HG02798 (cell line): ENCODE measurements around the gene FAM107A.

ENCODE experiments used
- ATAC-seq: cut with Tn5 transposase; IDR thresholded peaks from one replicate; pipeline ENCODE4 v1.9.1; 2021; ENCODE audit warnings: mild to moderate bottlenecking; ENCODE audit not compliant: unreplicated experiment, poor library complexity

Gene FAM107A

DNA sequence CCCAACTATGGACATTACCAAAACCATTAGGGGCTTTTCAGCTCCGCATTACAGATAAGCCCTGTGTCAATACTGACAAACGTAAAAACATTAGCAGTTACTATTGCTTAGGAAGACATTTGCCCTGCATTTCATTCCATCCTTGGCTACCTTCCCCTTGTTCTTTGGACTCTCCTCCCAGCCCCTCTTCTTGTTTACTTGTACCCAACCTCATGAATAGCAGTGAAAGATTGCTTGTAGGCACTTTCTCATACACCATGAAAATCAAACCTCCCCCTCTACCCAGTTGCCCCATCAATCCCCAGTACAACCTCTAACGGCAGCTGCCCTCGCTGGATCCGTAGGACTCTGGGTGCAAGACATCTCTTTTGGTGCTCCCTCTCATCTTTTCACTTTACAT, 16.9 kb upstream of the FAM107A start:
- ATAC-seq, result no peak

DNA sequence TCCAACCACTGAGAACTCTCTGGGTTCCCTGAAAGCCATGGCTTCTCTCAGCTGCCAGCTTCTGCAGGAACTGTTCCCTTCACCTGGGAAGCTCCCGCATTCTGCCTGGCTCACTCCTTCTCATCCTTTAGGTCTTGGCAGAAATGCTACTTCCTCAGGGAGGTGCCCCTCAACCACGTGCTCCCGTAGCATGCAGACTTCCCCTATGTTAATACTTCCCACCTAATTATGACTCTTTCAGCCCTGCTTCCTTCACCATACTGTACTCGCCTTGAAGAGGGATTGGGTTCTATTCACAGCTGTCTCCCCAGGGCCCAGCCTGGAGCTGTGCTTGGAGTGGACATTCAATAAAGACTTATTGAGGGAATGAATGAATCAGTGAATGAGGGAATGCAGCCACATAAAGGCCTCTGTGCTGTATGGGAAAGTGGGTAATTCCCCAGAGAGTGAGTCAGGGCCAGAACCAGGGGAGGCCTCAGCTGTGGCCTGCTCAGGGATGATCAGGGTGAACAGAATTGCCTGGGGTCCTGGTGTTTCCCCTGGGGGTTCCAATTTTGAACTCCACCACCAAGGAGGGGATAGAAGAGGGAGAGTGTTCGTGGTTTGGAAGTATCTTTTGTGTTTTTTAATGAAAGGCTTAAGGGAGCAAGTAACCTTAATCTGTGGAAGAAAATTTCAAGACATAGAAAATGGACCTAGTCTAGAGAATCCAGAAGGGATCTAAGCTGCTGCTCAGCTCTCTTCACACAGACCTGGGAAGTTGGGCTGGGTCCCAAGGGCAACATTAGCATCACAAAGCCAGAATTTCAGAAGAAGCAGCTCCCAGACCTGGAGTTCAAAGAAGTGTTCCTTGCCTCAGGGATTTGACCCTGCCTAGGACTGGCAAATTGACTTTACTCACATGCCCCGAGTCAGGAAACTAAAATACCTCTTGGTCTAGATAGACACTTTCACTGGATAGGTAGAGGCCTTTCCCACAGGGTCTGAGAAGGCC, 14.6 kb upstream of the FAM107A start:
- ATAC-seq, result no peak

DNA sequence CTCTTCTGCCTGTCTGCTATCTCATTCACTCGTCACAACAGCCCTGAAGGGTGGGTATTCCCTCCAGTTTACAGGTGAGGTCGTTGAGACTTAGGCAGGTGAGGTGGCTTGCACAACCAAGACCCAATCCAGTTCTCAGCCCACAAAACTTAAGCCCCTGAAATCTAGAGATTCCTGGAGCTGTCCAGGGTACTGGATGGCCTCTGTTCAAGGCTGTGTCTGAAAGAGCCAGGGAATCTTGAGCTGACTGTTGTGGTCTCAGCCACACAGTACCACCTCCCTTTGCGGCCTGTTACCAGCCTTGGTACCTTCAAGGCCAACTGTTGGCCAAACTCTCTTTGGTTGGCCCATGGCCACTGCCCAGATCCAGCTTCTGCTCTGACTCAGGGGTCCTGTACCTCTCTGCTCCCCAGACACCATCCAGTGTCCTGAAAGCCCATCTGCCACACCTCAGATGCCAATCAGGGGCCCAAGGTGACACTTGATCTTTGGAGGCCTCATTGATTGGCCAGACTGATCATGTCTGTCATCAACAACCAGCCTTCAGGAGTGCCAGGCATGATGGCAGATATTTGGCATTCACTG, 10.9 kb upstream of the FAM107A start:
- no peak for ATAC-seq

DNA sequence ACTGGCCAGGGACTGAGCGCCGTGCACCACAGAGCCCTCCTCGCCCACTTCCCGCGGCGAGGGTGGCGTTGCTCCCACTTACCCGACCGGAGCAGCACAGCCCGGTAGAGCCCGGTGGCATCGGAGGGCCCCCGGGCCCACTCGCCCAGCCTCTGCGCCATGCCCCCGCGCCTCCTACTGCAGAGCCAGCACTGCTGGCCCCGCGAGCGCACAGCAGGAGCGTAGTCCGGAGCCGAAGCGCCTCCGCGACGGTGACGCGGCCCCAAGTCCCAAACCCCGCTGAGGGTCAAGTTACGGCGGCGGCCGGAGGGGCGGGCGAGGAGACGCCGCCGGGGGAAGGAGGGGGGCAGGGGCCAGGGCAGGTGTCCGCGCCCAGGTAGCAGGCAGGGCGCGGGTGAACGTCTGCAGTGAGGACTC, 9.6 kb upstream of the FAM107A start:
- no peak for ATAC-seq

DNA sequence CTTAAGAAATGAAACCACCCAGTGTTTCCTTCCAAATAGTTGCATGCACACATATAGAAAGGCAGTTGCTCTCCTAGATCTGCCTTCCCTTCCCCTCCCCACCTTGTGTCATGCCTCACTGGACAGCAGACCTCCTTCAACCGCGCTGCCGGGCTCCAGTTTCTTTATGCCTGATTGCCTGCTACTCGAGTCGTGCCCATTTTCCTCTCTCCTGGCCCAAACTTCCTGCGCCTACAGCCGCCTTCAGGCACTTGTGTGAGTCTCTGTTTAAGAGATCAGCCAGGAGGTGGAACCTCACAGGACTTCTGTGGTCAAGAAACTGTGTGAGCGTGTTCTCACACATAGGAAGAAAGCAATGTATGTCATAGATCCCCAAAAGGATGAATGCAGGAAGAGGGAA, 8.8 kb upstream of the FAM107A start:
- ATAC-seq, result no peak

DNA sequence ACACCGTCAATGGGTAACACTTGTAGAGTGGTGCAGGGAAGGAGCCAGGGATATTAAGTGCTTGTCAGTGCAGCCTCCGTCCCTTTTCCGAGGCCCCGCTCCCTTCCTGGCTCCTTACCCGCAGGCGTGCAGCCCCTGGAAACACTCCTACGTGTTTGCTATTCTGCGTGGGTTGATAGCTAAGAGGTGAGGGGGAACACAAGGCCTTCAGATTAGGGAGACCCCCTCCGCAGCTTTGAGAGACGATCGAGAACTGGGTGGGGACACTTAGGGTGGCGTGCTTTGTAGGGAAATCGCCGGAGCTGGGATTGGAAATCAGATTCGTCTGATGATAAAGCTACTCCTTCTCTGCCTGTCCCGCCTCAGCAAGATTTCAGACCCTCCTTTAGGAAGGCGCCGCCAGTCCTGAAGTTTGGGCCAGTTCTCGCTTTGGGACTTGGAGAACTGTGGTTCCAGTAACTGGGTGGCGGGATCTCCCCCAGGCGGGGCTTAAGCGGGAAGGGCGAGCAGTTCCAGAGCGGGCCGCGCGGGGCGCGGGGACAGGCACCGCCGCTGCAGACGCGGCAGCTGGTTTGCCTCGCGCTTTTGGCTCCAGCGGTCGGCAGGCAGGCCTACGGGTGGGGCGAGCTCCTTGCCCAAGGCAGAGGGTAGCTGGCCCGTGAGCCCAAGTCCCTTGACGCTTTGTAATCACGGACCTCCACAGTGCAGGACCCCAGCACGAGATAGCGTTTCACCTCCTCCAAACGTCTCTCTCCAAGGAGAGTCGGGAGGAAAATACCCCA, 8.0 kb upstream of the FAM107A start:
- peak; percentile 92 for ATAC-seq

DNA sequence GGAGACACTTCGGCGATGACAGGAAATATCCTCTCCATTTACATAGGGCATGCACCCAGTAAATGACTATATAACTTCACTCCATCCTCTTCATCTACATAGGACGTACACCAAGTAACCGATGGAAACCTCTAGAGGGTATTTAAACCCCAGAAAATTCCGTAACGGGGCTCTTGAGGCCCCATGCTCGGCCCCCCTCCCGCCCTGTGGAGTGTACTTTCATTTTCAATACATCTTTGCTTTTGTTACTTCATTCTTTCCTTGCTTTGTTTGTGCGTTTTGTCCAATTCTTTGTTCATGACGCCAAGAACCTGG, 7.5 kb upstream of the FAM107A start:
- no peak for ATAC-seq

DNA sequence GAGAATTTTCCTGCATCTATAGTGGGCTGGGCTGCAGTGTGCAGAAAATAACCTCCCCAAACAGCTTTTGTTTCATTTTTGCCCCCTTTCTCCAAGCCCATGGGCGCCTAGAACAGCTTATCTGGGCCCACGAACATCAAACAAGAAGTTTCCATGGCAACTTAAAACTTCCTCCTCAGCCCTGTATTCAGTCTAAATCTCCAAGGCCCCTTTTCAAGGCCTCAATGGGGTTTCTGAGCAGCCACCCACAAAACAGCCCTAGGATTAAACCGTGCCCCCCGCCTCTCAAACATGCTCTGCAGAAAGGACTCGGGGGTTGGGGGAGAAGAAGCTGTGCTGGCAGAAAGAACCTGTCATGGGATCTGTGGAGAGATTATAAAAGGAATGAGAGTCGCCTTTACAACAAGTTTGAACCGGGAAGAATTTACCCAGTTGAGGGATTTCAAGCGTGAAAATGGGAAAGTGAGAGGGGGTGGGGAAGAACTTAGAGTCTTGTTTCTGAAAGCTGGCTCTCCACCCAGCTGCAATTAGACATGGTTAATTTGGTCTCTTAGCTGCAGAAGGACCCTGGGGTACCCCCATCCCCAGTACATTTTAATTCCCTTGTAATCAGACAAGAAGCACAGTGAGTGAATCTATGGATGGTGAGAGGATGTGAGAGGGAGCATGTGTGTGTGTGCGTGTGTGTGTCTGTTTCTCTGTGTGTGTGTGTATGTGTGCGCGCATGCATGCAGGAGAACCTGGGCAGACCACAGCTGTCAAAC, 4.3 kb upstream of the FAM107A start:
- ATAC-seq, result no peak

DNA sequence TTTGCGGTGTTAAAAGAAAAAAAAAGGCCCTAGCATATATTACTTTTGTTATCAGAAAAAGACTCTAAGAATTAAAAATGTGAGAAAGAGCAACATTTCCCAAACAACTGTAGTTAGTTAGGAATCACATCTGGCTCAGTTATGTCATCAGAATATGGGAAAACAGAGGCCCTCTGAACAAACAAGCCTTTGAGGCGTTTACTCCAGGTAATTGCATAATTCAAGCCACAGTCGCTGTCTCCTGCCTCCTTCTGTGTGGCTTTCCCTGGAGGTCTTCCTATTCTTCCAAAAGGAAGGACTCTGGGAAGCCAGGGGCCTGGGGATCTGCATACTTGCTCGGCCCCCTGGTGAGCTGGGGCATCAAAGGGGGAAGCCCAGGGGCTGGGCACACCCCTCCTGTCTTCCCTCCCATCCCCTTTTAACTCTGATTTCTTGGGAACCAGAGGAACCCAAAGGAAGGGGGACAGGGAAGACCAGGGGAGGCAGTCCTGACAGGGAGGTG, 3.7 kb upstream of the FAM107A start:
- no peak for ATAC-seq

DNA sequence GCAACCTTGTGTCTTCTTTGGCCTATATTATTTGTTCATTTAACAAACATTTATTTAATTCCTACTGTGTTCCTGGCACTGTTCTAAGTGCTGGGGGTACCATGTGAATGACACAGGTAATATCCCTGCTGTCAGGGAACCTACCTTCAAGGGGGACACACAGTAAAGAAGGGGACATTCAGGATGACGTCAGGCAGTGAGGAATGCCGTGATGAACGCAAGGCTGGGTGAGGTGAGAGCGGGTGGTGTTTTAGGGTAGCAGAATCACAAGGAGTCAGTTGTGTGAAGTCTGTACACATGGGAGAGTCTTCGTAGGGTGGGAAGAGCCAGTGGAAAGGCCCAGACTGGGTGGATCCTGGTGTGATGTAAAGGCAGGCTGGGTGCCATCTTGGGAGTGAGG, 1.7 kb upstream of the FAM107A start:
- ATAC-seq, result no peak

DNA sequence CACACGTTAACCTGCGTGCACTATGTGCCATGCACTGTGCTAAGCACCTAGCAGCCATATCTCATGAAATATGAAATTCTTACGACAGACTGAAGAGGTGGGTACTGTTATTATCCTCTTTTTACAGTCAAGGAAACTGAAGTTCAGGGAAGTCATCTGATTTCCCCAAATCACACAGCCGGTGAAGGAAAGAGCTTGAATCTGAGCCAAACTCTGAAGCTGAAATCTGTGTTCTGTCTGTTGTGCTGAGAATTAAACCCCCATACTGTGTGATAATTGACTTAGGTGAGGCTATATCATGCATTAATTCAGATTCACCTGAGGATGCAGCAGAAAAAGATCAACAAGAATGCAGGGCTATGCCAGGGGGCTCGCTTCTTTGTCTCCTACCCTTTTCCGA, 475 bp downstream of the FAM107A start:
- no peak for ATAC-seq

DNA sequence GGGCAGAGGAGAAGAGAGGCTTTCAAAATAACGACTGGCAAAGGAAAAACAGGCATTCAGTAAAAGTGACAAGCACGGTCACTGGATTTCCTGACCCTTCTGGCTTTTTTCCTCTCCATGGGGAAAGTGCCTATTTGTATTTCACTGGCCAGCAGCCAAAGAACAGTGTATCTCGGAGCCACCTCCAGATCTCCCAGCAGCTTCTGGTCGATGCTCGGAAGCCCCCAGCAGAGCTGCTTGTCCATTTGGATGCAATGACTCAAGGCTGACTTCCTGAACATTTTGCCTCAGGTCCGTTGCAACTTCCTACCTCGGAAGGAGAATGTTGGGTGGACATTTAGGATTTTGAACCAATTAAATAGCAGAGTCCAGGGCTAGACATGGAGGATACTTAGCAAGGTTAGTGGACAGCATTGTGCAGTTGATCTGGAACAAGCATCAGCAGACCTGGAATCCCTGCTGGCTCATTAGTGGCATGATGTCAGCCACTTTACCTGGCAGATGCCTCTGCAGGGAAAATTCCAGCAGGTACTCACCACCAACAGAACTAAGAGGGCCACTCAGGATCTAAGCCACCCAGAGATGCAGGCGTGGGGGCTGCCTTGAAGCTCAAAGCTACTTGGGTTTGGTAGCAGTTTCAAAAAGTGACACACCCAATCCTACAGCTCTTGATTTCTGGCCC, 1.1 kb downstream of the FAM107A start:
- no peak for ATAC-seq

DNA sequence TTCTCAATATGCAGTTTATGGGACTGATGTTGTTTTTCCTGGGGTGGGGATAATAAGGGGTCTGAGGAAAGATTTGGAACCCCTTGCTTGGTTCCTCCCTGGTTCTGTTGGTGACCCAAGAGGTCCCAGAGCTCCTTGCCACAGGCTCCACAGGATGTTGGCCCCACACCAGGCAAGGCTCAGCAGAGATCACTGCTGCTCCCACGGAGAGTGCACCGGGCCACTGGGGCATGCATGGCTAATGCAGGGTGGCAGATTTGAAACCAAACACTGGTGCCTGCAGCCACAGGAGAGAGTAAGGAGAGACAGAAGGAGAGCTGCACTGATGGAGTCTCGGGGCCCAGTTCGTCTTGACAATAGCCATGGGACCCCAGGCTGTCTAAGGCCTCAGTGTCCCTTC, 2.5 kb downstream of the FAM107A start:
- no peak for ATAC-seq

DNA sequence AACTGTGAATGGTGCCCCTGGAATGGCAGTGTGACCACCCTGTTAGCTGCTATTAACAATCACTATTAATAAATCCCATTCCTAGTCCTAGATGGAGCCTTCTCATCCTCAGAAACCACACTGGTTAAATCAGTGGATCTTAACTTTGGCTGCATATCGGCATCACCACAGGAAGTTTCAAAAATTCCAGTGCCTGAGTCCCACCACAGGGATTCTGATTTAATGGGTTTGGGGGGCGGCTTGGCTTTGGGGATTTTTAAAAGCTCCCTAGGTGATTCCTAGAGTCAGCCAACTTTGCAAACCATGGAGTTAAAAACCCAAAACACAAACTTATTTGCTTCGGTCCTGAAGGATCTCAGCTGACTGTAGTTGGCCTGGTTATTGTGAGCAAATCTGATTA, 3.1 kb downstream of the FAM107A start:
- ATAC-seq, result no peak

DNA sequence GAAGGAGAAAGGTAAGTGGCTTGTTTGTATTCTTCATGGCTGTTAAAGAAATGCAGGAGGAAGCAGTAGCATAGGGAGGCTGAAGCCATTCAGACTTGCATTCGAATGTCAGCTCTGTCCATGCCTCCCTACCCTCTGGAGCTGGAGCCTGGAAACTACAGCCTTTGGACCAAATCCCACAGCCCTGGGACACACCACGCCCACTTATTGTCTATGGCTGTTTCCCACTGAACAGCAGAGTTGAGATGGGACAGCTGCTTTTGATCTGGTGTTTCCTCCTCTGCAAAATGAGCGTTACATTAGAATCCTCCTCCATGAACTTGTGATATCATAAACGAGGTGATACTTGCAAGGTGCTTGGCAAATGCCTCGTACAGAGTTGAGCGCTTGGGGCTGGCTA, 3.6 kb downstream of the FAM107A start:
- ATAC-seq, result no peak

DNA sequence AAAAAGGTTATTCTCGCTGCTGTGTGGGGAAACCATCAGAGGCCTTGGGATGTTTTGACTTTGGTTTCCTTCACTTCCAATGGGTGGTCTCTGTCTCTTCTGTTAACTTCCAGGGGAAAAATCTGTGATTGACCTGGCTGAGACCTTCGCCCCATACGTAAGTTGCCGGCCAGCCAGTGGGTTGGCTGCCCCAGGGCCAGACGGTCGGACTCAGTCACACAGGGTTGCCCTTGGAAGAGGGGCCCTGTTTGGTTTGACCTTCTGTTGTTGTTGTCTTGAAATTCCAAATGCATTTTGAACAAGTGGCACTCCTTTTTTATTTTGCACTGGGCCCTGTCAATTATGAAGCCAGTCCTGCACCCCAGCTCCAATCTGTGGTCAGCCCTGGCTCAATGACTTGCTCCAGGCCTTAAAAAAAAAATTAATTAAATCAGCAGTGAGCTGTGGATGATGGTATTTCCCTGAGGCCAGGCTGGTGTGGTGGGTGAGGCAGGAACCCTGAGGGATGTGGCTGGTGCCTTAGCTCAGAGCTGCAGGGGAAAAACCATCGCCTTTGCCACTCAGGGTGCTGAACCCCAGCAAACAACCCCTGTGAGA, 4.5 kb downstream of the FAM107A start:
- no peak for ATAC-seq

DNA sequence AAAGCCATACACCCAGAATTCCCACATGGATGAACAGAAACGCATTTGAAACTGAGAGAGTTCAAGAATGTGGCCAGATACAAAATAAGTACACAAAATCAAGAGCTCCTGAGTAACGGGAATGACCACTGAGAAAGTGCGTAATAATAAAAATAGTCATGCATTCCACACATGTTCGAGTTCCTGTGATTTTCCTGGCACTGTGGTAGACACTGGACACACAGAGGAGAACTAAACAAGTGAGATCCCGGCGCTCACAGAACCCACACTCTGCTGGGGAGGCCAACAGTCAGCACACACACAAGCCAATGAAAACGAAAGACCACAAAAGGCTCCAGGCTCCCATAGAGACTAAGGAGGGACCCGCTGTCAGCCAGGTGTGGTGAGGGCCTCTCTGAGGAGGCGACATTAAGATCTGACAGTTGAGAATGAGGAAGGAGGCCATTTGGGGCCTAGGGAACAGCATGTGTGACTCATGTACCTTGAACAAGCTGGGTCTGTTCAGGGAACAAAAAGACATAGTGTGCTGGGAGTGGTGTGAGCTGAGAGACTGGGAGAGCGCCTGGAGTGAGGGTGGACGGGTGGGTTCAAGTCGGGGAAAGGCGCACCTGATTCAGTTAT, 5.1 kb downstream of the FAM107A start:
- ATAC-seq, result no peak

DNA sequence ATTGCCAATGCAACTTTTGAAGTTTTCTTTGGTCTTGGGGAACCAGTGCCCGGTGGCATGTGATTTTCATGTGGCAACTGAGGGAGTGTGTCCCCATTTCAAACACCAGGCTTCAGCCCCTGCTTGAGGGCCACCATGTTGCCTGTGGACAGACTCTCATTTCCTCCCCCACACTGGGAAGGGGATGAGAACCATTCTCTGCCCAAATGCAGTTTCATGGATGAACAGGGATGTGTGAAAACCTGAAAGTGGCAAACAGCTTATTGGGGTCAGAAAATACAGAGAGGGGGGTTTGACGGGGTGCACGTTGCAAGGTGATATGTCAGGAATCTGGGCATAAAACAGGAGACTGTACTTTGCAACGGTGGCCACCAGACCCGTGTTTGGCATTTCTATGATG, 6.3 kb downstream of the FAM107A start:
- no peak for ATAC-seq
